ENCODE results near the gene RCAN1. TPM values are rescaled to one million over a fixed set of nuclear protein-coding genes. Genes with fewer than 3 reads are reported as not detected.

The RCAN1 gene
- total and polyA plus RNA-seq, 2 of the 13 experiments (the other 11 are each of a cell fraction or from before 2014, with no cell fraction given): 9.4 to 34.1 TPM

DNA sequence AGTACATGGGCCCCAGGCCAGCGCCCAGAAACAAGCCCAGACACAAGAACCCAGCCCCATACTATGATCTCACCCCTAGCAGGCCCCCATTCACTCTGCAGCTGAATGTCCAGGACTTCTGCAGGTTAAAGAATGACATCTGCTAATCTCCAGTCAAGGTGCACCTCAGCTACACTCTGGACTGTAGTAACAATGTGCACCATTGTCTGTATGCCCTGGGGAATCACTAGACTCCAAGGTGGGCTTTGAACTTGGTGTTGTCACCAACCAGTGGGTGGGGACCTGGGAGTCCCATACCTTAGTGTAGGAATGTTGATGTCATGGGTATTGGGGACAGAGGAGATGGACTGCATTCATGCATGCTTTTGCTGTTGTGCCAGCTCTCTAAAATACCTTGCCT is 113.2 kb downstream of the RCAN1 start (continued):
- TF ChIP-seq, protein P1, sequence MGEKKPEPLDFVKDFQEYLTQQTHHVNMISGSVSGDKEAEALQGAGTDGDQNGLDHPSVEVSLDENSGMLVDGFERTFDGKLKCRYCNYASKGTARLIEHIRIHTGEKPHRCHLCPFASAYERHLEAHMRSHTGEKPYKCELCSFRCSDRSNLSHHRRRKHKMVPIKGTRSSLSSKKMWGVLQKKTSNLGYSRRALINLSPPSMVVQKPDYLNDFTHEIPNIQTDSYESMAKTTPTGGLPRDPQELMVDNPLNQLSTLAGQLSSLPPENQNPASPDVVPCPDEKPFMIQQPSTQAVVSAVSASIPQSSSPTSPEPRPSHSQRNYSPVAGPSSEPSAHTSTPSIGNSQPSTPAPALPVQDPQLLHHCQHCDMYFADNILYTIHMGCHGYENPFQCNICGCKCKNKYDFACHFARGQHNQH (CRISPR knock-in tag; IDR thresholded peaks at IDR 0.05): no peak
- peak; percentile 70; the same call in 1 of the 2 replicates for TF ChIP-seq RXRA (CRISPR knock-in tag; IDR thresholded peaks at IDR 0.05)
- TF ChIP-seq MYNN (CRISPR knock-in tag; IDR thresholded peaks at IDR 0.05; ENCODE audit: low read depth): no peak
- TF ChIP-seq SNAPC5 (CRISPR knock-in tag; IDR thresholded peaks at IDR 0.05; ENCODE audit: borderline replicate concordance): no peak
- TF ChIP-seq ZNF761 (CRISPR knock-in tag; conservative IDR thresholded peaks at IDR 0.05): 0 out of 2 replicates have a peak, but pooled peaks have one; percentile 54
- no peak for TF ChIP-seq FOXA3 (CRISPR knock-in tag; IDR thresholded peaks at IDR 0.05)
- no peak for TF ChIP-seq ZNF549 (CRISPR knock-in tag; IDR thresholded peaks at IDR 0.05)
- no peak for TF ChIP-seq TP53 (CRISPR knock-in tag; conservative IDR thresholded peaks at IDR 0.05)
- no peak for TF ChIP-seq ZSCAN9 (CRISPR knock-in tag; IDR thresholded peaks at IDR 0.05; ENCODE audit: borderline replicate concordance)
- TF ChIP-seq SMAD9 (CRISPR knock-in tag; IDR thresholded peaks at IDR 0.05): no peak
- no peak for TF ChIP-seq ZNF710 (CRISPR knock-in tag; IDR thresholded peaks at IDR 0.05; ENCODE audit: borderline replicate concordance)
- no peak for TF ChIP-seq U2AF1 (optimal IDR thresholded peaks at IDR 0.05; ENCODE audit: low read depth, low read length)
- no peak for TF ChIP-seq ZNF17 (CRISPR knock-in tag; IDR thresholded peaks at IDR 0.05)
- peak; percentile 51; the same call in 1 of the 2 replicates for TF ChIP-seq RARA (CRISPR knock-in tag; IDR thresholded peaks at IDR 0.05)
- TF ChIP-seq ZNF546 (CRISPR knock-in tag; conservative IDR thresholded peaks at IDR 0.05): no peak
- TF ChIP-seq FOXP1 (IDR thresholded peaks at IDR 0.05): no peak
- peak; percentile 25; the same call in 1 of the 2 replicates for TF ChIP-seq FOXP1 (CRISPR knock-in tag; IDR thresholded peaks at IDR 0.05)
- TF ChIP-seq, protein P2, sequence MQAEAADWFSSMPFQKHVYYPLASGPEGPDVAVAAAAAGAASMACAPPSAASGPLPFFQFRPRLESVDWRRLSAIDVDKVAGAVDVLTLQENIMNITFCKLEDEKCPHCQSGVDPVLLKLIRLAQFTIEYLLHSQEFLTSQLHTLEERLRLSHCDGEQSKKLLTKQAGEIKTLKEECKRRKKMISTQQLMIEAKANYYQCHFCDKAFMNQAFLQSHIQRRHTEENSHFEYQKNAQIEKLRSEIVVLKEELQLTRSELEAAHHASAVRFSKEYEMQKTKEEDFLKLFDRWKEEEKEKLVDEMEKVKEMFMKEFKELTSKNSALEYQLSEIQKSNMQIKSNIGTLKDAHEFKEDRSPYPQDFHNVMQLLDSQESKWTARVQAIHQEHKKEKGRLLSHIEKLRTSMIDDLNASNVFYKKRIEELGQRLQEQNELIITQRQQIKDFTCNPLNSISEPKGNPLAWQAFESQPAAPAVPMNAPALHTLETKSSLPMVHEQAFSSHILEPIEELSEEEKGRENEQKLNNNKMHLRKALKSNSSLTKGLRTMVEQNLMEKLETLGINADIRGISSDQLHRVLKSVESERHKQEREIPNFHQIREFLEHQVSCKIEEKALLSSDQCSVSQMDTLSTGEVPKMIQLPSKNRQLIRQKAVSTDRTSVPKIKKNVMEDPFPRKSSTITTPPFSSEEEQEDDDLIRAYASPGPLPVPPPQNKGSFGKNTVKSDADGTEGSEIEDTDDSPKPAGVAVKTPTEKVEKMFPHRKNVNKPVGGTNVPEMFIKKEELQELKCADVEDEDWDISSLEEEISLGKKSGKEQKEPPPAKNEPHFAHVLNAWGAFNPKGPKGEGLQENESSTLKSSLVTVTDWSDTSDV (CRISPR knock-in tag; IDR thresholded peaks at IDR 0.05): no peak
- no peak for TF ChIP-seq ZNF704 (CRISPR knock-in tag; IDR thresholded peaks at IDR 0.05; ENCODE audit: borderline replicate concordance)
- TF ChIP-seq, protein P3, sequence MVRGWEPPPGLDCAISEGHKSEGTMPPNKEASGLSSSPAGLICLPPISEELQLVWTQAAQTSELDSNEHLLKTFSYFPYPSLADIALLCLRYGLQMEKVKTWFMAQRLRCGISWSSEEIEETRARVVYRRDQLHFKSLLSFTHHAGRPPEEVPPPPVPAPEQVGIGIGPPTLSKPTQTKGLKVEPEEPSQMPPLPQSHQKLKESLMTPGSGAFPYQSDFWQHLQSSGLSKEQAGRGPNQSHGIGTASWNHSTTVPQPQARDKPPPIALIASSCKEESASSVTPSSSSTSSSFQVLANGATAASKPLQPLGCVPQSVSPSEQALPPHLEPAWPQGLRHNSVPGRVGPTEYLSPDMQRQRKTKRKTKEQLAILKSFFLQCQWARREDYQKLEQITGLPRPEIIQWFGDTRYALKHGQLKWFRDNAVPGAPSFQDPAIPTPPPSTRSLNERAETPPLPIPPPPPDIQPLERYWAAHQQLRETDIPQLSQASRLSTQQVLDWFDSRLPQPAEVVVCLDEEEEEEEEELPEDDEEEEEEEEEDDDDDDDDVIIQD (CRISPR knock-in tag; IDR thresholded peaks at IDR 0.05; ENCODE audit: low read depth): no peak
- peak; percentile 30; the same call in 1 of the 2 replicates for TF ChIP-seq SRF (IDR thresholded peaks at IDR 0.05; ENCODE audit: low read depth, low read length)

Measured in HepG2 (cell line).